DOHH2 (cell line): ENCODE data around the gene MAPKAPK2.

Experiments
- H3F3A ChIP-seq: fragments of 200-600 bp; sonication (generic), shearing (Covaris generic); 2 replicates; pipeline ENCODE4 v1.6.0; 2016; ENCODE audit warnings: antibody characterized with exemption, mild to moderate bottlenecking; ENCODE audit not compliant: control insufficient read depth, insufficient read depth
- H3K27ac ChIP-seq: fragments of 200-600 bp; sonication (generic); 2 replicates; pipeline ENCODE4 v1.5.1; 2014; ENCODE audit warnings: low read depth, mild to moderate bottlenecking, low read length, moderate library complexity
- H3K27me3 ChIP-seq: fragments of 200-600 bp; sonication (generic); 2 replicates; pipeline ENCODE4 v1.6.1; 2014; ENCODE audit warnings: mild to moderate bottlenecking, low read length, mixed read lengths; ENCODE audit not compliant: control insufficient read depth
- H3K36me3 ChIP-seq: fragments of 200-600 bp; sonication (generic); 2 replicates; pipeline ENCODE4 v1.6.1; 2014; ENCODE audit warnings: mild to moderate bottlenecking, low read length, moderate library complexity, mixed read lengths; ENCODE audit not compliant: control insufficient read depth
- H3K4me1 ChIP-seq: fragments of 200-600 bp; sonication (generic); 2 replicates; pipeline ENCODE4 v1.6.1; 2014; ENCODE audit warnings: mild to moderate bottlenecking, low read length, mixed read lengths; ENCODE audit not compliant: control insufficient read depth
- H3K4me2 ChIP-seq: fragments of 200-600 bp; sonication (generic); 2 replicates; pipeline ENCODE4 v1.6.0; 2014; ENCODE audit warnings: mild to moderate bottlenecking, low read length, moderate library complexity
- H3K4me3 ChIP-seq: fragments of 200-600 bp; sonication (generic); 2 replicates; pipeline ENCODE4 v1.5.1; 2014; ENCODE audit warnings: mild to moderate bottlenecking, low read length, mixed read lengths
- H3K79me2 ChIP-seq: fragments of 200-600 bp; sonication (generic); 2 replicates; pipeline ENCODE4 v1.6.1; 2014; ENCODE audit warnings: mild to moderate bottlenecking, low read length, mixed read lengths; ENCODE audit not compliant: control insufficient read depth
- H3K9me2 ChIP-seq: fragments of 200-600 bp; sonication (generic); replicated peaks from 2 replicates; pipeline ENCODE4 v1.6.1; 2014; ENCODE audit warnings: mild to moderate bottlenecking, low read length, mixed read lengths; ENCODE audit not compliant: control insufficient read depth
- H3K9me3 ChIP-seq: fragments of 200-600 bp; sonication (generic); 2 replicates; pipeline ENCODE4 v1.6.1; 2014; ENCODE audit warnings: antibody characterized with exemption, low read length, mixed read lengths; ENCODE audit not compliant: control insufficient read depth, insufficient read depth
- H4K20me1 ChIP-seq: fragments of 200-600 bp; sonication (generic); 2 replicates; pipeline ENCODE4 v1.6.0; 2014; ENCODE audit warnings: low read depth, mild to moderate bottlenecking, antibody characterized with exemption, low read length, moderate library complexity; ENCODE audit not compliant: control insufficient read depth, insufficient read depth
- CTCF ChIP-seq: fragments of 200-600 bp; sonication (generic); IDR thresholded peaks from one replicate; pipeline ENCODE4 v1.5.1; 2014; ENCODE audit warnings: antibody characterized with exemption, mild to moderate bottlenecking, low read depth, low read length; ENCODE audit not compliant: poor library complexity, severe bottlenecking
- EZH2phosphoT487 ChIP-seq: fragments of 200-600 bp; sonication (generic); IDR thresholded peaks from 2 replicates; pipeline ENCODE4 v1.6.1; 2017; ENCODE audit warnings: borderline replicate concordance, mild to moderate bottlenecking, antibody characterized with exemption, low read length, moderate library complexity, mixed read lengths

Gene MAPKAPK2

GRCh38 chr1:206742719-206743383, 58.1 kb downstream of the MAPKAPK2 start:
- TF ChIP-seq CTCF = no peak
- no peak for TF ChIP-seq EZH2phosphoT487
- no peaks in the 10 kb centered on the region for H3K36me3 ChIP-seq
- peaks cover 4% of the 10 kb centered on the region; the same call in 1 of the 2 replicates for H4K20me1 ChIP-seq
- H3F3A ChIP-seq = peaks cover 12% of the 10 kb centered on the region
- peaks cover 45% of the 10 kb centered on the region for H3K27me3 ChIP-seq
- peaks cover 33% of the 10 kb centered on the region for H3K4me1 ChIP-seq
- no peak overlapping the region for H3K4me3 ChIP-seq
- no peaks in the 10 kb centered on the region for H3K79me2 ChIP-seq
- H3K9me3 ChIP-seq = no peaks in the 10 kb centered on the region
- no peak overlapping the region for H3K4me2 ChIP-seq
- no peaks in the 10 kb centered on the region for H3K9me2 ChIP-seq
- no peak overlapping the region for H3K27ac ChIP-seq

- no peak overlapping the region for H3K4me3 ChIP-seq
These were observed 60.0 kb downstream of the MAPKAPK2 start for GRCh38 chr1:206744683-206745082.

GRCh38 chr1:206745301-206745700, 60.6 kb downstream of the MAPKAPK2 start:
- Histone ChIP-seq H3F3A (peaks cover 3% of the 10 kb centered on the region), H3K4me3 (no peak overlapping the region), H3K27me3 (peaks cover 62% of the 10 kb centered on the region), H3K9me2 (no peaks in the 10 kb centered on the region), H3K9me3 (no peaks in the 10 kb centered on the region), H3K27ac (no peak overlapping the region), H4K20me1 (0 out of 2 replicates have a peak, but pooled peaks cover 5% of the 10 kb centered on the region), H3K4me1 (peaks cover 10% of the 10 kb centered on the region), H3K4me2 (no peak overlapping the region), H3K36me3 (no peaks in the 10 kb centered on the region), H3K79me2 (no peaks in the 10 kb centered on the region)
- TF ChIP-seq CTCF = no peak
- no peak for TF ChIP-seq EZH2phosphoT487

More at GRCh38 chr1:206744683-206745082, 60.0 kb downstream of the MAPKAPK2 start:
- Histone ChIP-seq H3K9me3 (no peaks in the 10 kb centered on the region), H4K20me1 (peaks cover 8% of the 10 kb centered on the region; the same call in 1 of the 2 replicates), H3K27me3 (peaks cover 58% of the 10 kb centered on the region), H3K4me1 (peaks cover 15% of the 10 kb centered on the region), H3K9me2 (no peaks in the 10 kb centered on the region), H3K36me3 (no peaks in the 10 kb centered on the region), H3F3A (peaks cover 9% of the 10 kb centered on the region), H3K4me2 (no peak overlapping the region), H3K79me2 (no peaks in the 10 kb centered on the region), H3K27ac (no peak overlapping the region)
- no peak for TF ChIP-seq EZH2phosphoT487
- no peak for TF ChIP-seq CTCF
